Body of pancreas (tissue), 4 donors: Measurements from ENCODE around the gene DLGAP1.

Experiments
- CTCF ChIP-seq, 7 experiments: fragments of 450-650 bp in 4 of 7; fragments of 200-600 bp in 3 of 7; sonication (generic) in 3 of 7; IDR thresholded peaks; one replicate each; pipeline ENCODE4 v1.5.1; 2016 to 2019; ENCODE audit warnings: antibody characterized with exemption in 7 of 7
- POLR2A ChIP-seq, 3 donors: fragments of 450-650 bp; IDR thresholded peaks; one replicate each; pipeline ENCODE4 v1.6.1; 2016; ENCODE audit warnings: antibody characterized with exemption in 3 of 3, mild to moderate bottlenecking in 2 of 3

GRCh38 chr18:3554091-3554601, 901.0 kb downstream of the DLGAP1 start:
- TF ChIP-seq CTCF (IDR thresholded peaks at IDR 0.05) (no peak), POLR2A (IDR thresholded peaks at IDR 0.05) (no peak)
